HEK293 (cell line): ENCODE results near the gene DROSHA.

Experiments used
- CTCF ChIA-PET: fragments of 350-600 bp; formaldehyde crosslinking; extraction: SDS; loops from one replicate; lab custom pipeline; 2021; ENCODE audit warnings: antibody characterized with exemption; lab: Yijun Ruan, JAX
- POLR2A ChIA-PET: fragments of 300-600 bp; formaldehyde crosslinking; extraction: SDS; loops from one replicate; lab custom pipeline; 2020; ENCODE audit warnings: antibody characterized with exemption, inconsistent platforms; lab: Yijun Ruan, JAX
- H3K27ac ChIP-seq: fragments of 200-500 bp; sonication (Bioruptor generic); 2 replicates; pipeline ENCODE4 v1.5.1; 2014; ENCODE audit warnings: low read depth, low read length, control low read depth, inconsistent platforms; ENCODE audit errors: extremely low read depth
- H3K36me3 ChIP-seq, 2 experiments: fragments of 200-500 bp in 1 of 2; sonication (Bioruptor generic) in 1 of 2; 1 replicate in 1 of 2; 2 replicates in 1 of 2; pipeline ENCODE4 v1.5.1; 2014 to 2017; ENCODE audit warnings: inconsistent platforms in 2 of 2, low read length in 2 of 2; ENCODE audit not compliant: control insufficient read depth in 2 of 2, insufficient read depth in 1 of 2
- H3K4me1 ChIP-seq: fragments of 200-500 bp; sonication (Bioruptor generic); 2 replicates; pipeline ENCODE4 v1.5.1; 2014; ENCODE audit warnings: mild to moderate bottlenecking, low read length, inconsistent platforms; ENCODE audit not compliant: control insufficient read depth, insufficient read depth
- H3K4me3 ChIP-seq: 2 replicates; pipeline ENCODE4 v1.5.1; 2011; ENCODE audit warnings: low read depth, mild to moderate bottlenecking, control low read depth, low read length, moderate library complexity
- H3K9me3 ChIP-seq: fragments of 200-500 bp; sonication (Bioruptor generic); 2 replicates; pipeline ENCODE4 v1.5.1; 2014; ENCODE audit warnings: low read depth, low read length, inconsistent platforms; ENCODE audit not compliant: control insufficient read depth, insufficient read depth
- GLI2 ChIP-seq: fragments of 450-650 bp; formaldehyde crosslinking; IDR thresholded peaks from 2 replicates; pipeline ENCODE4; 2017; ENCODE audit warnings: missing biosample characterization, missing genetic modification characterization, low read depth, borderline replicate concordance
- INSM2 ChIP-seq: fragments of 450-650 bp; formaldehyde crosslinking; IDR thresholded peaks from 2 replicates; pipeline ENCODE4 v1.5.1; 2016; ENCODE audit warnings: missing biosample characterization, missing genetic modification characterization
- KLF1 ChIP-seq: fragments of 450-650 bp; formaldehyde crosslinking; IDR thresholded peaks from 2 replicates; pipeline ENCODE4 v1.5.1; 2016; ENCODE audit warnings: missing biosample characterization, missing genetic modification characterization
- PRDM1 ChIP-seq: fragments of 450-650 bp; formaldehyde crosslinking; IDR thresholded peaks from 2 replicates; pipeline ENCODE4; 2016; ENCODE audit warnings: missing biosample characterization, missing genetic modification characterization
- YY1 ChIP-seq: fragments of 450-650 bp; formaldehyde crosslinking; IDR thresholded peaks from 2 replicates; pipeline ENCODE4 v1.5.1; 2018; ENCODE audit warnings: missing biosample characterization, missing genetic modification characterization
- ZBTB17 ChIP-seq: fragments of 450-650 bp; formaldehyde crosslinking; IDR thresholded peaks from 2 replicates; pipeline ENCODE4 v1.5.1; 2016; ENCODE audit warnings: missing biosample characterization, missing genetic modification characterization
- ZBTB21 ChIP-seq: fragments of 450-650 bp; formaldehyde crosslinking; IDR thresholded peaks from 2 replicates; pipeline ENCODE4 v1.5.1; 2017; ENCODE audit warnings: missing biosample characterization, missing genetic modification characterization
- ZFP69B ChIP-seq: fragments of 450-650 bp; formaldehyde crosslinking; IDR thresholded peaks from 2 replicates; pipeline ENCODE4 v1.5.1; 2016; ENCODE audit warnings: missing biosample characterization, missing genetic modification characterization
- ZNF112 ChIP-seq: fragments of 450-650 bp; formaldehyde crosslinking; IDR thresholded peaks from 2 replicates; pipeline ENCODE4 v1.5.0; 2017; ENCODE audit warnings: missing biosample characterization, missing genetic modification characterization
- ZNF175 ChIP-seq: fragments of 450-650 bp; formaldehyde crosslinking; IDR thresholded peaks from 2 replicates; pipeline ENCODE4 v1.5.1; 2016; ENCODE audit warnings: missing biosample characterization, missing genetic modification characterization
- ZNF311 ChIP-seq: fragments of 450-650 bp; formaldehyde crosslinking; IDR thresholded peaks from 2 replicates; pipeline ENCODE4 v1.5.1; 2017; ENCODE audit warnings: missing biosample characterization, missing genetic modification characterization, borderline replicate concordance
- ZNF394 ChIP-seq: fragments of 450-650 bp; formaldehyde crosslinking; IDR thresholded peaks from 2 replicates; pipeline ENCODE4 v1.5.1; 2016; ENCODE audit warnings: missing biosample characterization, missing genetic modification characterization, mild to moderate bottlenecking, moderate library complexity, borderline replicate concordance
- ZNF548 ChIP-seq: fragments of 450-650 bp; formaldehyde crosslinking; IDR thresholded peaks from 2 replicates; pipeline ENCODE4 v1.5.1; 2016; ENCODE audit warnings: missing biosample characterization, missing genetic modification characterization
- ZNF549 ChIP-seq: fragments of 450-650 bp; IDR thresholded peaks from 2 replicates; pipeline ENCODE4 v1.5.1; 2018; ENCODE audit warnings: missing biosample characterization, missing genetic modification characterization, mild to moderate bottlenecking, inconsistent platforms, moderate library complexity
- ZNF654 ChIP-seq: fragments of 450-650 bp; formaldehyde crosslinking; IDR thresholded peaks from 2 replicates; pipeline ENCODE4 v1.5.1; 2016; ENCODE audit warnings: low read depth, missing biosample characterization, missing genetic modification characterization
- ZNF677 ChIP-seq: fragments of 450-650 bp; IDR thresholded peaks from 2 replicates; pipeline ENCODE4 v1.5.0; 2018; ENCODE audit warnings: missing biosample characterization, mild to moderate bottlenecking, missing genetic modification characterization, moderate library complexity
- ZNF830 ChIP-seq: fragments of 450-650 bp; IDR thresholded peaks from 2 replicates; pipeline ENCODE4 v1.5.0; 2018; ENCODE audit warnings: missing biosample characterization, missing genetic modification characterization, low read depth, mild to moderate bottlenecking, moderate library complexity
- TF ChIP-seq, protein P1 (sequence below): fragments of 450-650 bp; formaldehyde crosslinking; IDR thresholded peaks from 2 replicates; pipeline ENCODE4 v1.5.1; 2016; ENCODE audit warnings: missing biosample characterization, missing genetic modification characterization
- TF ChIP-seq, protein P2 (sequence below): fragments of 450-650 bp; formaldehyde crosslinking; IDR thresholded peaks from 2 replicates; pipeline ENCODE4; 2016; ENCODE audit warnings: missing biosample characterization, missing genetic modification characterization
- TF ChIP-seq, protein P3 (sequence below): fragments of 450-650 bp; formaldehyde crosslinking; IDR thresholded peaks from 2 replicates; pipeline ENCODE4 v1.5.1; 2016; ENCODE audit warnings: missing biosample characterization, missing genetic modification characterization

The DROSHA gene

DNA sequence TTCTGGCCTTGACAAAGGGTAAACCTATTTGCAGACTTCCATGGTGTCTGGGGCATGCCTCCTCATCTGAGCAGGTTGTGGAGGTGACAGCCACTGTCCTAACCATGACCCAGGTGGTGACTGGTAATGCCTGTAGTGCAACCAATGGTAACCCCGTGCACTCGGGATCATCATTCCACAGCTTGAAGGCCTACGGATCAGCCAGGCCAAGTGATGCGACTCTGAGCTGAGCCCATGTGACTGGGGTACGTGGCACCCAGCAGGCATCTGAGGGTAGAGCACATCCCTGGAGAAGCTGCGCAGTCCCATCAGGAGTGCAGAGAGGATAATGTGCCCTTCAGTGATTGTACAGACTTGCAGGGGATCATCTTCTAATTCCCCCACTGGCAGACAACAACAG lies 35.0 kb downstream of the DROSHA start:
- TF ChIP-seq, protein P1, sequence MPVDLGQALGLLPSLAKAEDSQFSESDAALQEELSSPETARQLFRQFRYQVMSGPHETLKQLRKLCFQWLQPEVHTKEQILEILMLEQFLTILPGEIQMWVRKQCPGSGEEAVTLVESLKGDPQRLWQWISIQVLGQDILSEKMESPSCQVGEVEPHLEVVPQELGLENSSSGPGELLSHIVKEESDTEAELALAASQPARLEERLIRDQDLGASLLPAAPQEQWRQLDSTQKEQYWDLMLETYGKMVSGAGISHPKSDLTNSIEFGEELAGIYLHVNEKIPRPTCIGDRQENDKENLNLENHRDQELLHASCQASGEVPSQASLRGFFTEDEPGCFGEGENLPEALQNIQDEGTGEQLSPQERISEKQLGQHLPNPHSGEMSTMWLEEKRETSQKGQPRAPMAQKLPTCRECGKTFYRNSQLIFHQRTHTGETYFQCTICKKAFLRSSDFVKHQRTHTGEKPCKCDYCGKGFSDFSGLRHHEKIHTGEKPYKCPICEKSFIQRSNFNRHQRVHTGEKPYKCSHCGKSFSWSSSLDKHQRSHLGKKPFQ, result no peak
- TF ChIP-seq ZNF394 (tag by site-specific recombination) (no peak), ZNF677 (no peak), PRDM1 (tag by site-specific recombination) (no peak), GLI2 (no peak), ZBTB17 (no peak), ZBTB21 (tag by site-specific recombination) (no peak), ZNF548 (tag by site-specific recombination) (no peak), ZNF654 (tag by site-specific recombination) (no peak), ZFP69B (tag by site-specific recombination) (no peak), ZNF549 (tag by site-specific recombination) (no peak), ZNF830 (no peak)
- TF ChIP-seq, protein P2, sequence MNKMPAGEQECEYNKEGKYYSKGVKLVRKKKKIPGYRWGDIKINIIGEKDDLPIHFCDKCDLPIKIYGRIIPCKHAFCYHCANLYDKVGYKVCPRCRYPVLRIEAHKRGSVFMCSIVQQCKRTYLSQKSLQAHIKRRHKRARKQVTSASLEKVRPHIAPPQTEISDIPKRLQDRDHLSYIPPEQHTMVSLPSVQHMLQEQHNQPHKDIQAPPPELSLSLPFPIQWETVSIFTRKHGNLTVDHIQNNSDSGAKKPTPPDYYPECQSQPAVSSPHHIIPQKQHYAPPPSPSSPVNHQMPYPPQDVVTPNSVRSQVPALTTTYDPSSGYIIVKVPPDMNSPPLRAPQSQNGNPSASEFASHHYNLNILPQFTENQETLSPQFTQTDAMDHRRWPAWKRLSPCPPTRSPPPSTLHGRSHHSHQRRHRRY, result no peak
- TF ChIP-seq, all 188 proteins: peak for 0
- POLR2A ChIA-PET, result no interaction called here

GRCh38 chr5:31496301-31496700 lies 35.6 kb downstream of the DROSHA start:
- TF ChIP-seq, protein P3, sequence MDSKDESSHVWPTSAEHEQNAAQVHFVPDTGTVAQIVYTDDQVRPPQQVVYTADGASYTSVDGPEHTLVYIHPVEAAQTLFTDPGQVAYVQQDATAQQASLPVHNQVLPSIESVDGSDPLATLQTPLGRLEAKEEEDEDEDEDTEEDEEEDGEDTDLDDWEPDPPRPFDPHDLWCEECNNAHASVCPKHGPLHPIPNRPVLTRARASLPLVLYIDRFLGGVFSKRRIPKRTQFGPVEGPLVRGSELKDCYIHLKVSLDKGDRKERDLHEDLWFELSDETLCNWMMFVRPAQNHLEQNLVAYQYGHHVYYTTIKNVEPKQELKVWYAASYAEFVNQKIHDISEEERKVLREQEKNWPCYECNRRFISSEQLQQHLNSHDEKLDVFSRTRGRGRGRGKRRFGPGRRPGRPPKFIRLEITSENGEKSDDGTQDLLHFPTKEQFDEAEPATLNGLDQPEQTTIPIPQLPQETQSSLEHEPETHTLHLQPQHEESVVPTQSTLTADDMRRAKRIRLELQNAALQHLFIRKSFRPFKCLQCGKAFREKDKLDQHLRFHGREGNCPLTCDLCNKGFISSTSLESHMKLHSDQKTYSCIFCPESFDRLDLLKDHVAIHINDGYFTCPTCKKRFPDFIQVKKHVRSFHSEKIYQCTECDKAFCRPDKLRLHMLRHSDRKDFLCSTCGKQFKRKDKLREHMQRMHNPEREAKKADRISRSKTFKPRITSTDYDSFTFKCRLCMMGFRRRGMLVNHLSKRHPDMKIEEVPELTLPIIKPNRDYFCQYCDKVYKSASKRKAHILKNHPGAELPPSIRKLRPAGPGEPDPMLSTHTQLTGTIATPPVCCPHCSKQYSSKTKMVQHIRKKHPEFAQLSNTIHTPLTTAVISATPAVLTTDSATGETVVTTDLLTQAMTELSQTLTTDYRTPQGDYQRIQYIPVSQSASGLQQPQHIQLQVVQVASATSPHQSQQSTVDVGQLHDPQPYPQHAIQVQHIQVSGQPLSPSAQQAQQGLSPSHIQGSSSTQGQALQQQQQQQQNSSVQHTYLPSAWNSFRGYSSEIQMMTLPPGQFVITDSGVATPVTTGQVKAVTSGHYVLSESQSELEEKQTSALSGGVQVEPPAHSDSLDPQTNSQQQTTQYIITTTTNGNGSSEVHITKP, result no peak
- TF ChIP-seq ZNF175 (tag by site-specific recombination), result no peak
- TF ChIP-seq INSM2 (tag by site-specific recombination), result no peak
- TF ChIP-seq ZNF112, result no peak
- TF ChIP-seq YY1 (tag by site-specific recombination), result no peak
- no peak for TF ChIP-seq KLF1 (tag by site-specific recombination)
- TF ChIP-seq ZNF311 (tag by site-specific recombination), result no peak
- Histone ChIP-seq H3K36me3 (peaks cover 69 to 96% of the 10 kb centered on the region in 2 experiments), H3K4me1 (no peaks in the 10 kb centered on the region), H3K9me3 (no peaks in the 10 kb centered on the region), H3K27ac (no peak overlapping the region), H3K4me3 (no peak overlapping the region)
- ChIA-PET CTCF (interaction anchor here (0.7 kb wide), 1 partner anchor 69 kb away, joined by 4 read pairs; no protein-coding TSS in a partner anchor), POLR2A (no interaction called here)

More for the DNA sequence above, 35.0 kb downstream of the DROSHA start:
- CTCF ChIA-PET, result no interaction called here
- Histone ChIP-seq H3K9me3 (no peaks in the 10 kb centered on the region), H3K36me3 (peaks cover 66 to 98% of the 10 kb centered on the region in 2 experiments), H3K4me1 (no peaks in the 10 kb centered on the region), H3K27ac (no peak overlapping the region), H3K4me3 (no peak overlapping the region)
